ENCODE results near the gene EFCAB6.

- no peak for TF ChIP-seq YY1 (IDR thresholded peaks at IDR 0.05; ENCODE audit: low read depth)
- no peak for TF ChIP-seq MAX (IDR thresholded peaks at IDR 0.05)
- no peak for TF ChIP-seq REST (IDR thresholded peaks at IDR 0.05; ENCODE audit: low read depth)
- TF ChIP-seq RAD21 (IDR thresholded peaks at IDR 0.05; ENCODE audit: low read depth): no peak
- no peak for TF ChIP-seq FOXM1 (IDR thresholded peaks at IDR 0.05; ENCODE audit: borderline replicate concordance, low read depth)
- no peak for TF ChIP-seq TEAD4 (IDR thresholded peaks at IDR 0.05)
- TF ChIP-seq TAF1 (IDR thresholded peaks at IDR 0.05; ENCODE audit: low read depth): no peak
- no peak for TF ChIP-seq EP300 (IDR thresholded peaks at IDR 0.05; ENCODE audit: borderline replicate concordance)
- no peak for TF ChIP-seq EGR1 (IDR thresholded peaks at IDR 0.05)
- no peak for TF ChIP-seq CREB1 (IDR thresholded peaks at IDR 0.05; ENCODE audit: low read depth)
- no peak for TF ChIP-seq CEBPB (IDR thresholded peaks at IDR 0.05)
These were observed 43.3 kb upstream of the EFCAB6 start for GRCh38 chr22:43855431-43855830.

Data from Ishikawa (cell line).